Common myeloid progenitor, CD34-positive (primary cell): ENCODE measurements around the gene UNC50.

Experiments
- CTCF ChIA-PET: fragments of 350-600 bp; sonication (Branson Sonifier 250); formaldehyde crosslinking; loops from one replicate; lab custom pipeline; 2021; ENCODE audit warnings: antibody characterized with exemption; lab: Charles Lee
- POLR2A ChIA-PET: fragments of 350-600 bp; sonication (Branson Sonifier 250); formaldehyde crosslinking; loops from one replicate; lab custom pipeline; 2021; ENCODE audit warnings: antibody characterized with exemption; lab: Charles Lee
- DNase-seq, 3 donors: peaks; one replicate each; pipeline versions ENCODE4 v3.0.0 to v3.0.0-alpha.2; 2013
- H3K27ac ChIP-seq, 2 experiments: 1 replicate in 1 of 2; 2 replicates in 1 of 2; pipeline ENCODE4 v1.7.0; 2013; ENCODE audit warnings: inconsistent platforms in 2 of 2, low read length in 2 of 2, mild to moderate bottlenecking in 2 of 2, low read depth in 1 of 2, moderate library complexity in 1 of 2; ENCODE audit not compliant: severe bottlenecking in 2 of 2, insufficient read depth in 1 of 2, poor library complexity in 1 of 2
- H3K27me3 ChIP-seq, 5 experiments: replicated peaks in 2 of 5; 1 replicate in 3 of 5; 2 replicates in 2 of 5; pipeline versions ENCODE4 v1.6.1 to v1.7.0; 2013; ENCODE audit warnings: low read length in 4 of 5, mild to moderate bottlenecking in 2 of 5, moderate library complexity in 2 of 5, inconsistent platforms in 1 of 5; ENCODE audit not compliant: insufficient read depth in 5 of 5, control insufficient read depth in 4 of 5
- H3K36me3 ChIP-seq, 4 experiments: 1 replicate in 2 of 4; 2 replicates in 2 of 4; pipeline versions ENCODE4 v1.6.1 to v1.7.0; 2013; ENCODE audit warnings: low read length in 3 of 4, control low read depth in 1 of 4, mild to moderate bottlenecking in 1 of 4; ENCODE audit not compliant: control insufficient read depth in 4 of 4, insufficient read depth in 4 of 4
- H3K4me1 ChIP-seq, 4 experiments: 1 replicate in 3 of 4; 2 replicates in 1 of 4; pipeline versions ENCODE4 v1.6.1 to v1.7.1; 2013; ENCODE audit warnings: low read length in 3 of 4, mild to moderate bottlenecking in 3 of 4, control low read depth in 1 of 4, inconsistent platforms in 1 of 4, moderate library complexity in 1 of 4; ENCODE audit not compliant: control insufficient read depth in 4 of 4, insufficient read depth in 4 of 4; ENCODE audit errors: control extremely low read depth in 1 of 4
- H3K4me3 ChIP-seq, 7 experiments: 1 replicate in 4 of 7; 2 replicates in 3 of 7; pipeline versions ENCODE4 v1.5.1 to v1.7.0; 2013; ENCODE audit warnings: mild to moderate bottlenecking in 7 of 7, low read length in 6 of 7, moderate library complexity in 6 of 7, inconsistent platforms in 2 of 7, low read depth in 2 of 7, control low read depth in 1 of 7; ENCODE audit not compliant: insufficient read depth in 4 of 7, control insufficient read depth in 1 of 7; ENCODE audit errors: extremely low read depth in 1 of 7
- H3K9me3 ChIP-seq, 5 experiments: 1 replicate in 4 of 5; 2 replicates in 1 of 5; pipeline versions ENCODE4 v1.6.1 to v1.7.1; 2013; ENCODE audit warnings: low read length in 4 of 5, mild to moderate bottlenecking in 2 of 5, inconsistent platforms in 1 of 5, low read depth in 1 of 5, moderate library complexity in 1 of 5; ENCODE audit not compliant: control insufficient read depth in 4 of 5, insufficient read depth in 2 of 5; ENCODE audit errors: control extremely low read depth in 1 of 5
- WGBS: methylation state at CpG from one replicate; pipeline ENCODE4 v1.1.5; 2013; ENCODE audit not compliant: insufficient coverage; 5-methylcytosine and 5-hydroxymethylcytosine counted together

The UNC50 gene

GRCh38 chr2:98648451-98648850 lies 40.1 kb downstream of the UNC50 start:
- Histone ChIP-seq H3K9me3 (no peaks in the 10 kb centered on the region), H3K36me3 (peaks cover 0 to 15% (median 8%) of the 10 kb centered on the region in 4 experiments), H3K4me3 (no peak overlapping the region), H3K27ac (no peak overlapping the region), H3K4me1 (peaks cover 0 to 4% (median under 1%) of the 10 kb centered on the region in 4 experiments), H3K27me3 (no peaks in the 10 kb centered on the region)
- DNase-seq: no peak
- POLR2A ChIA-PET: no interaction called here
- CTCF ChIA-PET: interaction anchor here (1.2 to 2.2 kb wide), 8 partner anchors 11 to 417 kb away, joined by 3 to 34 read pairs (median 7); no protein-coding TSS in a partner anchor
- WGBS: 97% methylated on average over 3 of the region's 4 CpGs

GRCh38 chr2:98649135-98649991 lies 41.0 kb downstream of the UNC50 start:
- ChIA-PET POLR2A (interaction anchor here (0.7 kb wide), 1 partner anchor 81 kb away, joined by 3 read pairs; the partner anchor contains the start of gene MGAT4A), CTCF (interaction anchor here (0.9 to 2.2 kb wide), 14 partner anchors 12 to 530 kb away, joined by 3 to 34 read pairs (median 4); no protein-coding TSS in a partner anchor)
- no peak overlapping the region for H3K27ac ChIP-seq
- peaks cover 0 to 8% (median 2%) of the 10 kb centered on the region in 4 experiments for H3K4me1 ChIP-seq
- H3K27me3 ChIP-seq: no peaks in the 10 kb centered on the region
- H3K9me3 ChIP-seq: no peaks in the 10 kb centered on the region
- DNase-seq: peak; percentile 79 to 89 (median 83)
- H3K4me3 ChIP-seq: no peak overlapping the region
- peaks cover 0 to 10% (median 6%) of the 10 kb centered on the region in 4 experiments for H3K36me3 ChIP-seq
- WGBS: 57% methylated on average over 3 of the region's 4 CpGs

GRCh38 chr2:98649992-98650375 lies 41.6 kb downstream of the UNC50 start:
- H3K27ac ChIP-seq: no peak overlapping the region
- POLR2A ChIA-PET: no interaction called here

GRCh38 chr2:98650998-98651397 lies 42.6 kb downstream of the UNC50 start:
- Histone ChIP-seq H3K4me1 (peaks cover 2 to 20% (median 11%) of the 10 kb centered on the region in 4 experiments), H3K4me3 (no peak overlapping the region), H3K36me3 (peaks cover 0 to 10% (median 6%) of the 10 kb centered on the region in 4 experiments), H3K9me3 (no peaks in the 10 kb centered on the region), H3K27me3 (no peaks in the 10 kb centered on the region), H3K27ac (no peak overlapping the region)
- POLR2A ChIA-PET: no interaction called here
- WGBS: no CpG with 5 or more reads among the region's 1 CpG
- CTCF ChIA-PET: interaction anchor here (1.0 kb wide), 2 partner anchors 156 to 186 kb away, joined by 3 to 4 read pairs; no protein-coding TSS in a partner anchor
- no peak for DNase-seq

More at GRCh38 chr2:98649992-98650375, 41.6 kb downstream of the UNC50 start:
- H3K4me3 ChIP-seq: no peak overlapping the region
- CTCF ChIA-PET: interaction anchor here (1.0 to 2.2 kb wide), 11 partner anchors 12 to 530 kb away, joined by 3 to 34 read pairs (median 5); no protein-coding TSS in a partner anchor
- H3K4me1 ChIP-seq: peaks cover under 1 to 14% (median 7%) of the 10 kb centered on the region in 4 experiments
- WGBS: no CpG with 5 or more reads among the region's 1 CpG
- DNase-seq: no peak
- H3K36me3 ChIP-seq: peaks cover 0 to 10% (median 6%) of the 10 kb centered on the region in 4 experiments
- no peaks in the 10 kb centered on the region for H3K27me3 ChIP-seq
- H3K9me3 ChIP-seq: no peaks in the 10 kb centered on the region

- DNase-seq: peak; percentile 70 to 87 (median 85)
- H3K36me3 ChIP-seq: peaks cover 0 to 6% (median 0%) of the 10 kb centered on the region in 4 experiments
- no peaks in the 10 kb centered on the region for H3K9me3 ChIP-seq
- H3K27me3 ChIP-seq: no peaks in the 10 kb centered on the region
- 20% methylated on average over 1 of the region's 3 CpGs for WGBS
- H3K4me3 ChIP-seq: peak overlapping the region in 1 of 7 experiments; percentile 16
- H3K4me1 ChIP-seq: peaks cover 2 to 20% (median 11%) of the 10 kb centered on the region in 4 experiments
- peak overlapping the region; percentile 6 to 54 for H3K27ac ChIP-seq
- ChIA-PET CTCF (no interaction called here), POLR2A (no interaction called here)
These were observed 46.5 kb downstream of the UNC50 start for GRCh38 chr2:98654699-98655495.

GRCh38 chr2:98656800-98657199 lies 48.4 kb downstream of the UNC50 start:
- Histone ChIP-seq H3K27me3 (no peaks in the 10 kb centered on the region), H3K4me1 (peaks cover 2 to 20% (median 11%) of the 10 kb centered on the region in 4 experiments), H3K4me3 (no peak overlapping the region), H3K36me3 (peaks cover 0 to 6% (median 6%) of the 10 kb centered on the region in 4 experiments), H3K9me3 (peaks cover 0 to 6% (median 0%) of the 10 kb centered on the region in 5 experiments), H3K27ac (no peak overlapping the region)
- DNase-seq: peak in 1 of 3 donors; percentile 10
- ChIA-PET CTCF (interaction anchor here (0.7 kb wide), 1 partner anchor 541 kb away, joined by 3 read pairs; no protein-coding TSS in a partner anchor), POLR2A (interaction anchor here (0.6 kb wide), 1 partner anchor 165 kb away, joined by 14 read pairs; no protein-coding TSS in a partner anchor)
- WGBS: 100% methylated on average over 4 of the region's 4 CpGs
